Right lobe of liver (tissue), 4 donors: ENCODE data around the gene C2orf92.

ENCODE experiments used
- POLR2A ChIP-seq: fragments of 450-650 bp; IDR thresholded peaks from one replicate; pipeline ENCODE4 v1.6.1; 2017; ENCODE audit warnings: antibody characterized with exemption, mild to moderate bottlenecking
- TF ChIP-seq, protein P1 (sequence below), 4 donors: fragments of 200-600 bp in 3 of 4; fragments of 450-650 bp in 1 of 4; IDR thresholded peaks; one replicate each; pipeline versions ENCODE4 v1.5.1 to v1.8.0; 2016 to 2022; ENCODE audit warnings: antibody characterized with exemption in 4 of 4, mild to moderate bottlenecking in 2 of 4
- donor health status: DM: no; HTN: no; CAD: no.
- donor health status: DM: no; HTN: no; CAD: no.
- donor health status: DM: no; HTN: yes; CAD: no.

DNA sequence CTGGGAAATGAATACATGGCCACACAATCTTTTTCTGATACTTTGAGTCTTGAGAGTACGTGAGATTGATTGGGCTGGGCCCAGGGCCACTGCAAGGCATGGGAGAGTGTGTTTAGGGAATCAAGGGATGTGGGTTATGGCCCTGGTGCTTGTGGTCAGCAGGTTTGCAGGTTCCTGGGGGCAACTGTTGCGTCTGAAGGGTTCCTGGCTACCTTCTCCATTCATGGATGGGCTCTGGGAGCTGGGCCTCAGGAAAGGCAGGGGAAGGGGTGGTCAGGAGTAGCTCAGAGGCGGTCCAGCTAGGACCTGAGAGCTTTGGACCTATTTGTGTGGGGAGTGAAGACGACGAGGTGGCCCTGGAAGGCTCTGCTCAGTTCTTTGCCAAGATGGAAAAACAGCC is 35.5 kb downstream of the C2orf92 start:
- TF ChIP-seq, protein P1, sequence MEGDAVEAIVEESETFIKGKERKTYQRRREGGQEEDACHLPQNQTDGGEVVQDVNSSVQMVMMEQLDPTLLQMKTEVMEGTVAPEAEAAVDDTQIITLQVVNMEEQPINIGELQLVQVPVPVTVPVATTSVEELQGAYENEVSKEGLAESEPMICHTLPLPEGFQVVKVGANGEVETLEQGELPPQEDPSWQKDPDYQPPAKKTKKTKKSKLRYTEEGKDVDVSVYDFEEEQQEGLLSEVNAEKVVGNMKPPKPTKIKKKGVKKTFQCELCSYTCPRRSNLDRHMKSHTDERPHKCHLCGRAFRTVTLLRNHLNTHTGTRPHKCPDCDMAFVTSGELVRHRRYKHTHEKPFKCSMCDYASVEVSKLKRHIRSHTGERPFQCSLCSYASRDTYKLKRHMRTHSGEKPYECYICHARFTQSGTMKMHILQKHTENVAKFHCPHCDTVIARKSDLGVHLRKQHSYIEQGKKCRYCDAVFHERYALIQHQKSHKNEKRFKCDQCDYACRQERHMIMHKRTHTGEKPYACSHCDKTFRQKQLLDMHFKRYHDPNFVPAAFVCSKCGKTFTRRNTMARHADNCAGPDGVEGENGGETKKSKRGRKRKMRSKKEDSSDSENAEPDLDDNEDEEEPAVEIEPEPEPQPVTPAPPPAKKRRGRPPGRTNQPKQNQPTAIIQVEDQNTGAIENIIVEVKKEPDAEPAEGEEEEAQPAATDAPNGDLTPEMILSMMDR (IDR thresholded peaks at IDR 0.05) = no peak
- TF ChIP-seq POLR2A = no peak
